Astrocyte (in vitro differentiated cells and primary cell): ENCODE results near the gene COL26A1. TPM values are rescaled to one million over a fixed set of nuclear protein-coding genes. Genes with fewer than 3 reads are reported as not detected.

Experiments used
- DNase-seq: peaks from one replicate; pipeline ENCODE4 v3.0.0-alpha.2; 2010; ENCODE audit warnings: low read depth
- FAIRE-seq: peaks from 2 replicates; lab custom pipeline; 2011; peaks lifted over from hg19 to GRCh38; lab: Jason Lieb, UNC
- H2AFZ ChIP-seq: 2 replicates; pipeline ENCODE4 v1.6.0; 2012; ENCODE audit warnings: low read depth, low read length, inconsistent platforms
- H3K27ac ChIP-seq: 2 replicates; pipeline ENCODE4 v1.5.1; 2011; ENCODE audit warnings: low read depth, low read length, inconsistent platforms
- H3K27me3 ChIP-seq: 2 replicates; pipeline ENCODE4 v1.6.0; 2011; ENCODE audit warnings: low read length, inconsistent platforms; ENCODE audit not compliant: insufficient read depth
- H3K36me3 ChIP-seq: 2 replicates; pipeline ENCODE4 v1.5.1; 2011; ENCODE audit warnings: low read length, inconsistent platforms; ENCODE audit not compliant: insufficient read depth
- H3K4me1 ChIP-seq: 2 replicates; pipeline ENCODE4 v1.5.1; 2011; ENCODE audit warnings: low read length, inconsistent platforms; ENCODE audit not compliant: insufficient read depth
- H3K4me2 ChIP-seq: 2 replicates; pipeline ENCODE4 v1.6.0; 2012; ENCODE audit warnings: low read length, inconsistent platforms
- H3K4me3 ChIP-seq: 2 replicates; pipeline ENCODE4 v1.5.1; 2011; ENCODE audit warnings: low read depth, mild to moderate bottlenecking, low read length, inconsistent platforms; ENCODE audit not compliant: insufficient read depth
- H3K79me2 ChIP-seq: 2 replicates; pipeline ENCODE4 v1.6.0; 2012; ENCODE audit warnings: mild to moderate bottlenecking, low read length, inconsistent platforms; ENCODE audit not compliant: insufficient read depth
- H3K9ac ChIP-seq: 2 replicates; pipeline ENCODE4 v1.6.0; 2012; ENCODE audit warnings: mild to moderate bottlenecking, low read length, inconsistent platforms
- H3K9me3 ChIP-seq: 2 replicates; pipeline ENCODE4 v1.5.1; 2012; ENCODE audit warnings: low read depth, mild to moderate bottlenecking, low read length, inconsistent platforms; ENCODE audit not compliant: insufficient read depth
- H4K20me1 ChIP-seq: 2 replicates; pipeline ENCODE4 v1.6.0; 2012; ENCODE audit warnings: low read length, inconsistent platforms; ENCODE audit not compliant: insufficient read depth
- H3K27ac Mint-ChIP-seq: one replicate; pipeline ENCODE4 v1.8.0; 2021; ENCODE audit warnings: mild to moderate bottlenecking, mixed read lengths; ENCODE audit not compliant: unreplicated experiment
- H3K27me3 Mint-ChIP-seq: one replicate; pipeline ENCODE4 v1.8.0; 2021; ENCODE audit warnings: low read depth, mixed read lengths; ENCODE audit not compliant: unreplicated experiment
- H3K36me3 Mint-ChIP-seq: one replicate; pipeline ENCODE4 v1.8.0; 2021; ENCODE audit warnings: low read depth, mixed read lengths; ENCODE audit not compliant: unreplicated experiment
- H3K4me1 Mint-ChIP-seq: one replicate; pipeline ENCODE4 v1.8.0; 2021; ENCODE audit warnings: low read depth, mixed read lengths; ENCODE audit not compliant: unreplicated experiment
- H3K4me3 Mint-ChIP-seq: one replicate; pipeline ENCODE4 v1.8.0; 2021; ENCODE audit warnings: mild to moderate bottlenecking, moderate library complexity, mixed read lengths; ENCODE audit not compliant: unreplicated experiment
- H3K9me3 Mint-ChIP-seq: one replicate; pipeline ENCODE4 v1.8.0; 2021; ENCODE audit warnings: mild to moderate bottlenecking, mixed read lengths; ENCODE audit not compliant: unreplicated experiment
- CTCF ChIP-seq: IDR thresholded peaks from 2 replicates; pipeline ENCODE4 v1.5.1; 2011; ENCODE audit warnings: low read depth, mild to moderate bottlenecking, inconsistent platforms, low read length, moderate library complexity; ENCODE audit not compliant: insufficient read depth
- EZH2 ChIP-seq: IDR thresholded peaks from 2 replicates; pipeline ENCODE4 v1.6.1; 2012; ENCODE audit warnings: mild to moderate bottlenecking, low read length, inconsistent platforms; ENCODE audit not compliant: insufficient read depth
- total RNA-seq: library from RNA; stranded (reverse); gene quantifications from 2 replicates; pipeline ENCODE4 v1.2.1, GENCODE V29; 2021

COL26A1 gene
- total RNA-seq, 1 donor from 2014 or later: 7.1 TPM

DNA sequence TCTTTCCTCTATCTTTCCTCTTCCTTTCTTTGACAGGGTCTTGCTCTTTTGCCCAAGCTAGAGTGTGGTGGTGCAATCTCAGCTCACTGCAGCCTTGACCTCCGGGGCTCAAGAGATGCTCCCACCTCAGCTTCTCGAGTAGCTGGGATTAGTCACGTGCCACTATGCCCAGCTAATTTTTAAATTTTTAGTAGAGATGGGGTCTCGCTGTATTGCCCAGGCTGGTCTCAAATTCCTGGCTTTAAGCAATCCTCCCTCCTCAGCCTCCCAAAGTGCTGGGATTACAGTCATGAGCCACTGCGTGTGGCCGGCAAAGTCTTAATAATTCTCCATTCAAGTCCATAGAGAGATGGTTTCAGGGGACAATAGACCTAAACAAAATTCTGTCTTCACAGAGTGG, 40.2 kb downstream of the COL26A1 start:
- TF ChIP-seq EZH2 (no peak), CTCF (no peak)

GRCh38 chr7:101405474-101406067, 42.9 kb downstream of the COL26A1 start:
- Mint-ChIP-seq H3K4me1 (peaks cover 2% of the 10 kb centered on the region), H3K4me3 (no peak overlapping the region), H3K9me3 (peaks cover 16% of the 10 kb centered on the region), H3K27me3 (peaks cover 25% of the 10 kb centered on the region), H3K27ac (no peak overlapping the region), H3K36me3 (no peaks in the 10 kb centered on the region)
- H3K4me2 ChIP-seq: no peak overlapping the region
- no peak overlapping the region for H2AFZ ChIP-seq
- FAIRE-seq (no peak), DNase-seq (no peak)
- H3K36me3 ChIP-seq: no peaks in the 10 kb centered on the region
- TF ChIP-seq CTCF (no peak), EZH2 (no peak)
- no peaks in the 10 kb centered on the region for H4K20me1 ChIP-seq
- H3K27ac ChIP-seq: no peak overlapping the region
- H3K9ac ChIP-seq: no peak overlapping the region
- peaks cover 19% of the 10 kb centered on the region for H3K27me3 ChIP-seq
- H3K9me3 ChIP-seq: peaks cover 4% of the 10 kb centered on the region
- H3K4me1 ChIP-seq: peaks cover 4% of the 10 kb centered on the region
- no peaks in the 10 kb centered on the region for H3K79me2 ChIP-seq
- H3K4me3 ChIP-seq: no peak overlapping the region

More for the DNA sequence above, 40.2 kb downstream of the COL26A1 start:
- no peaks in the 10 kb centered on the region for H3K36me3 Mint-ChIP-seq
- Histone ChIP-seq H4K20me1 (no peaks in the 10 kb centered on the region), H2AFZ (no peak overlapping the region), H3K9ac (no peak overlapping the region), H3K79me2 (no peaks in the 10 kb centered on the region), H3K36me3 (no peaks in the 10 kb centered on the region), H3K27me3 (peaks cover 17% of the 10 kb centered on the region), H3K27ac (no peak overlapping the region), H3K4me2 (no peak overlapping the region), H3K9me3 (peaks cover 4% of the 10 kb centered on the region), H3K4me1 (peaks cover 9% of the 10 kb centered on the region), H3K4me3 (no peak overlapping the region)
- H3K4me1 Mint-ChIP-seq: peaks cover 7% of the 10 kb centered on the region
- FAIRE-seq (no peak), DNase-seq (no peak)
- no peak overlapping the region for H3K4me3 Mint-ChIP-seq
- H3K27ac Mint-ChIP-seq: peak overlapping the region; percentile 78
- no peaks in the 10 kb centered on the region for H3K9me3 Mint-ChIP-seq
- H3K27me3 Mint-ChIP-seq: peaks cover 24% of the 10 kb centered on the region
